ENCODE data around the gene SYNPO2.
"Not testable (repeated sequence)": the region's sequence is repeated elsewhere in the genome, so short reads cannot be mapped to it uniquely, and the experiment has no call there.

Gene SYNPO2

GRCh38 chr4:118939169-118939783 lies 50.6 kb downstream of the SYNPO2 start:
- DNase-seq = no peak

- DNase-seq = no peak
These were observed 52.5 kb downstream of the SYNPO2 start for GRCh38 chr4:118941149-118941548.

GRCh38 chr4:118941799-118942198 lies 53.1 kb downstream of the SYNPO2 start:
- DNase-seq = no peak

- no peak for DNase-seq
These were observed 53.8 kb downstream of the SYNPO2 start for GRCh38 chr4:118942465-118942864.

GRCh38 chr4:118947095-118947494 lies 58.4 kb downstream of the SYNPO2 start:
- DNase-seq = no peak

GRCh38 chr4:118948545-118949144 lies 60.0 kb downstream of the SYNPO2 start:
- no peak for DNase-seq

GRCh38 chr4:118950224-118950623 lies 61.6 kb downstream of the SYNPO2 start:
- DNase-seq = no peak

GRCh38 chr4:118950929-118951570 lies 62.4 kb downstream of the SYNPO2 start:
- DNase-seq = no peak

GRCh38 chr4:118953276-118953675 lies 64.6 kb downstream of the SYNPO2 start:
- DNase-seq = no peak

GRCh38 chr4:118954246-118954645 lies 65.6 kb downstream of the SYNPO2 start:
- no peak for DNase-seq

GRCh38 chr4:118955515-118955914 lies 66.9 kb downstream of the SYNPO2 start:
- DNase-seq = no peak

- DNase-seq = no peak
These were observed 69.2 kb downstream of the SYNPO2 start for GRCh38 chr4:118957722-118958445.

- no peak for DNase-seq
These were observed 73.9 kb downstream of the SYNPO2 start for GRCh38 chr4:118962540-118962939.

GRCh38 chr4:118964891-118965411 lies 76.3 kb downstream of the SYNPO2 start:
- DNase-seq = no peak

GRCh38 chr4:118967393-118967792 lies 78.7 kb downstream of the SYNPO2 start:
- DNase-seq = no peak

GRCh38 chr4:118968005-118968404 lies 79.4 kb downstream of the SYNPO2 start:
- DNase-seq = no peak

GRCh38 chr4:118968813-118969212 lies 80.2 kb downstream of the SYNPO2 start:
- no peak for DNase-seq

- DNase-seq = no peak
These were observed 80.7 kb downstream of the SYNPO2 start for GRCh38 chr4:118969359-118969758.

- no peak for DNase-seq
These were observed 83.5 kb downstream of the SYNPO2 start for GRCh38 chr4:118972167-118972566.

- no peak for DNase-seq
These were observed 84.6 kb downstream of the SYNPO2 start for GRCh38 chr4:118973295-118973694.

GRCh38 chr4:118974758-118975157 lies 86.1 kb downstream of the SYNPO2 start:
- no peak for DNase-seq

- no peak for DNase-seq
These were observed 87.0 kb downstream of the SYNPO2 start for GRCh38 chr4:118975449-118976192.

- DNase-seq = not testable (repeated sequence)
These were observed 87.5 kb downstream of the SYNPO2 start for GRCh38 chr4:118976193-118976560.

Measured in activated CD4-positive, CD25-positive, alpha-beta regulatory T cell treated with anti-CD3 and anti-CD28 coated beads, Interleukin-2, amount 50 U/mL, for 72 hours (primary cell).